Lower lobe of right lung (tissue), 2 donors: ENCODE measurements around the gene ARHGEF11. TPM values are rescaled to one million over a fixed set of nuclear protein-coding genes. Genes with fewer than 3 reads are reported as not detected.

Source experiments
- ATAC-seq, 2 donors: fragments of 200-7000 bp; cut with Tn5 transposase; one replicate each; pipeline ENCODE4 v1.9.1; 2020 to 2022; ENCODE audit warnings: mild to moderate bottlenecking in 2 of 2, moderate library complexity in 2 of 2
- DNase-seq: peaks from one replicate; pipeline ENCODE4 v3.0.0-alpha.2; 2020
- H3K27ac ChIP-seq: fragments of 200-600 bp; one replicate; pipeline ENCODE4 v1.8.0; 2022
- H3K27me3 ChIP-seq: fragments of 200-600 bp; one replicate; pipeline ENCODE4 v1.8.0; 2022; ENCODE audit warnings: low read depth
- H3K36me3 ChIP-seq: fragments of 200-600 bp; one replicate; pipeline ENCODE4 v1.8.0; 2022; ENCODE audit warnings: mild to moderate bottlenecking
- H3K4me1 ChIP-seq: fragments of 200-600 bp; one replicate; pipeline ENCODE4 v1.8.0; 2022
- H3K4me3 ChIP-seq: fragments of 200-600 bp; one replicate; pipeline ENCODE4 v1.8.0; 2022; ENCODE audit warnings: mild to moderate bottlenecking
- H3K9me3 ChIP-seq: fragments of 200-600 bp; one replicate; pipeline ENCODE4 v1.8.0; 2022
- CTCF ChIP-seq: fragments of 200-600 bp; IDR thresholded peaks from one replicate; pipeline ENCODE4 v1.8.0; 2022; ENCODE audit warnings: antibody characterized with exemption, mild to moderate bottlenecking
- intact Hi-C: fragments of 100-400 bp; cut with DNase I; formaldehyde crosslinking; loops from one replicate; pipeline ENCODE4 v1.11.0; 2022
- total RNA-seq: library from RNA; stranded (reverse); fragmentation: NEBNext Ultra II Directional; extraction: Animal tissue kit (Norgen Biotek cat#: 25700); gene quantifications from one replicate; pipeline ENCODE4 v1.2.1, GENCODE V29; 2021
- donor health status: DM: no; HTN: yes; CAD: no; lungs with severe emphysema.

The ARHGEF11 gene
- total RNA-seq, 1 donor from 2014 or later, result 54.5 TPM

- Histone ChIP-seq H3K4me3 (no peak overlapping the region), H3K27me3 (peaks cover 6% of the 10 kb centered on the region), H3K27ac (no peak overlapping the region), H3K36me3 (peaks cover 58% of the 10 kb centered on the region), H3K4me1 (peaks cover 4% of the 10 kb centered on the region), H3K9me3 (no peaks in the 10 kb centered on the region)
- DNase-seq, result peak; percentile 39
- TF ChIP-seq CTCF, result no peak
- intact Hi-C loops, result no loop called here
- no peak for ATAC-seq
These were observed 131.1 kb downstream of the ARHGEF11 start for GRCh38 chr1:156914440-156914856.

- Histone ChIP-seq H3K27ac (no peak overlapping the region), H3K9me3 (no peaks in the 10 kb centered on the region), H3K4me1 (peaks cover 4% of the 10 kb centered on the region), H3K27me3 (peaks cover 10% of the 10 kb centered on the region), H3K4me3 (no peak overlapping the region), H3K36me3 (peaks cover 64% of the 10 kb centered on the region)
- intact Hi-C loops, result no loop called here
- DNase-seq (peak; percentile 38), ATAC-seq (no peak)
- no peak for TF ChIP-seq CTCF
These were observed 131.6 kb downstream of the ARHGEF11 start for GRCh38 chr1:156913809-156914387.

- Histone ChIP-seq H3K27me3 (peaks cover 10% of the 10 kb centered on the region), H3K36me3 (peaks cover 65% of the 10 kb centered on the region)
- ATAC-seq, result peak; percentile 58 to 71
These were observed 132.4 kb downstream of the ARHGEF11 start for GRCh38 chr1:156912861-156913808.

GRCh38 chr1:156912310-156912709 lies 133.2 kb downstream of the ARHGEF11 start:
- Histone ChIP-seq H3K4me1 (peaks cover 6% of the 10 kb centered on the region), H3K27ac (no peak overlapping the region), H3K27me3 (peaks cover 10% of the 10 kb centered on the region), H3K9me3 (no peaks in the 10 kb centered on the region), H3K36me3 (peaks cover 65% of the 10 kb centered on the region), H3K4me3 (no peak overlapping the region)
- intact Hi-C loops, result no loop called here
- TF ChIP-seq CTCF, result no peak
- ATAC-seq (no peak), DNase-seq (peak; percentile 25)

More at GRCh38 chr1:156912861-156913808, 132.4 kb downstream of the ARHGEF11 start:
- DNase-seq, result peak; percentile 68
- no peak for TF ChIP-seq CTCF
- intact Hi-C loops, result no loop called here
- Histone ChIP-seq H3K4me3 (no peak overlapping the region), H3K4me1 (peaks cover 4% of the 10 kb centered on the region), H3K27ac (no peak overlapping the region), H3K9me3 (no peaks in the 10 kb centered on the region)

- Histone ChIP-seq H3K9me3 (no peaks in the 10 kb centered on the region), H3K27me3 (peaks cover 10% of the 10 kb centered on the region), H3K27ac (no peak overlapping the region), H3K4me3 (no peak overlapping the region), H3K4me1 (peaks cover 12% of the 10 kb centered on the region), H3K36me3 (peaks cover 64% of the 10 kb centered on the region)
- intact Hi-C loops, result no loop called here
- DNase-seq (no peak), ATAC-seq (no peak)
- no peak for TF ChIP-seq CTCF
These were observed 133.8 kb downstream of the ARHGEF11 start for GRCh38 chr1:156911577-156912298.
